GM19035 (cell line): ENCODE measurements around the gene CDC42SE2.
A peak's percentile ranks its signal among the peaks of the same experiment; 100 is the strongest.
"Not testable (repeated sequence)": the region's sequence is repeated elsewhere in the genome, so short reads cannot be mapped to it uniquely, and the experiment has no call there.

Source experiments
- ATAC-seq: cut with Tn5 transposase; IDR thresholded peaks from one replicate; pipeline ENCODE4 v1.9.1; 2021; ENCODE audit not compliant: unreplicated experiment

The CDC42SE2 gene

DNA sequence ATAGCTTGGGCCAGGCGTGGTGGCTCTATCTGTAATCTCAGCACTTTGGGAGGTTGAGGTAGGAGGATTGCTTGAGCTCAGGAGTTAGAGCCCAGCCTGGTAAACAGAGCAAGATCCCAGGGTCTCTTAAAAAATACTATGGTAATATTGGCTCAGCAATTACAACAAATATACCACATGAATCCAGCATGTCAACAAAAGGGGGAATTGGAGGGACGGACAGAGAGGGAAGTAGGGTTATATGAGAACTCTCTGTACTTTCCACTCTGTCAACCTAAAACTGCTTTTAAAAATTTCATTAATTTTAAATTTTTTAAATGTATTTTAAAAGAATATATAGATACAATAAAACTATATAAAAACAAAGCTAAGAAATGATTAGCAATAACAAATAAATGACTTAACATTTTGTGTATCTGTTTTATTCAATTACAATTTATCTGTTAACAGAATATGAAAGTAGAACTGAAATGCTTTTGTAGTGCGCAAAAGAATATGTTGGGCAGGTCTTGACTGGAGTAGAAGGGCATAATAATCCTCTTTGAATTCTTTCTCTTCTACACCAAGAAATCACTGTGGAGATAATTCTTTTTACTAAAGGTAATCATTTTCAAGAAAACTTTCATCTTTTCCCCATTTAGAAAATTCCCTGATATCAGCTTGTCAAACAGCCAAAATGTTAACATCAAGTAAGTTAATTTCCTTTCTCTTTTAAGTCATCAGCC, 12.9 kb upstream of the CDC42SE2 start:
- ATAC-seq = no peak

GRCh38 chr5:131252824-131253171, 11.1 kb upstream of the CDC42SE2 start:
- ATAC-seq = peak; percentile 84

- not testable (repeated sequence) for ATAC-seq
Measured at GRCh38 chr5:131254025-131254424, 9.8 kb upstream of the CDC42SE2 start.

- no peak for ATAC-seq
Measured at GRCh38 chr5:131254741-131255140, 9.1 kb upstream of the CDC42SE2 start.

GRCh38 chr5:131256507-131256823, 7.4 kb upstream of the CDC42SE2 start:
- no peak for ATAC-seq

DNA sequence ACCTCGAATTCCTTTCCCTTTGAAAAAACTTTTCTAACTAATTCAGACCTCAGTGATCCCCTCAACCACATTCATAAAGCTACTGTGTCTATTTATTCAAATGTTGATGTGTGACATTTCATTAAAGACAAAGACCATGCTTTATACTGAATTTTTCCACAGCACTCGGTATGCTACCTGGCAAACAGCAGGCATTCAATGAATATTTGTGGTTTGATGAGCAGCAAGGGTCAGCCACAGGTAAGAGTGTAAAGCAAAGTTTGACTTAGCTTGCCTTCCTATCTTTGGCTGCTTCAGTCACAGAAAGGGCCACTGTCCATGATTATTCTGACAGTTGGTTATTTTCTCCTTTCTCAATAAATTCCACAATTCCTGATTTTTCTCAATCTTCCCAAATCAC, 5.1 kb upstream of the CDC42SE2 start:
- ATAC-seq = no peak

DNA sequence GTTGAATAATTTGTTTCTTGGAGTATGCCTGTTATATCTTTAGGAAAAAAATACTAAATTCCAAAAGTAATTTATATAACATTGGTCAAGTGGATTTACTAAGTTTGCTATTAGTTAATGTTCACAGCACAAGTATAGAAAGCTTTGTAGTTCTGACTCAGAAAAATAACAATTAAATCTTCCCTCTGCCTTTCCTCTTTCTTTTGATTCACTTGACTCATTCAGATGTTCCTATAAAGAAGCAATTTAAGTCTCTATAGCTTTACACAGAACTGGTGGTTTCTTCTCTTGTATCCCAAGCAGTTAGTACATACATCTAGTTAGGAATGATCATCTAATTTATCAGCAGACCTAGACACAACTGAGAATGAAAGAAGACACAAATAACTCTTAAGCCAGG, 4.5 kb upstream of the CDC42SE2 start:
- no peak for ATAC-seq

DNA sequence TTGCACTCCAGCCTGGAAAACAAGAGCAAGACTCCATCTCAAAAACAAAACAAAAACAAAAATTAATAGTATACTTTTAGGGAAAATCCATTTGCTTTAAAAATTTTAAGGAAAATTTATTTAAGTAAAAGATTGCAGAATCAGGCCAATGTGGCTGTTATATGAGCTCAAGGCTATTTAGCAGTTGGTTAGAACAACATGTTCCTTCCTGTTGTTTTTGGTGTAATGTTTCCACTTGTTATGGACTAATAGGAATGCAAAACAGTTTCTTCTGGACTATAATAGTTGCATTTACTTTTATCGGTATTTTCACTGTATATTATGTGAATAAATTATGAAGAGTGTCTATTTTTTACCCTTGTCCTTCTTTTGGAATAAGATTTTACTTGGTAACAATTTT, 3.0 kb upstream of the CDC42SE2 start:
- ATAC-seq = no peak

GRCh38 chr5:131261483-131261882, 2.4 kb upstream of the CDC42SE2 start:
- no peak for ATAC-seq

DNA sequence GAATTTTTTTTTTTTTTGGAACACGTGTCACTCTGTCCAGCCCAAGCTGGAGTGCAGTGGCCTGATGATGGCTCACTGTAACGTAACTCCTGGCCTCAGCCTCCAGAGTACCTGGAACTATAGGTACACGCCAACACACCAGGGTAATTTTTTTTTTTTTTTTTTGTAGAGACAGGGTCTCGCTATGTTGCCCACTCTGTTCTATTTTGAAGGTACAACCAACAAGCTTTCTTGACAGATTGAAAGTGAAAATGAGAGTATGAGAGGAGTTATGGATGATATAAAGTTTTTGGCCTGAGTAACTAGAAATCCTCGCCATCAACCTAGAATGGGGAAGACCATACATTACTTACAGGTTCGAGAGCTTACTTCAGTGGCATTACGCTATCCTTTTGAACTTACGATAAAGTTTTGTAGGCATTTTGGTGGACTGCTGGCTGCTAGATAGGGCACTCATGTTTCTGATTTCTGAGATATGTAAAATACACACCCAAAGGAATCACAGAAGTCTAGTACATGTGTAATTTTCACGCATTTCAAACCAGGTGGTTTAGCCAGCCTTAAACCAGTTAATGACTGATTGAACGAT, 806 bp upstream of the CDC42SE2 start:
- peak; percentile 11 for ATAC-seq

DNA sequence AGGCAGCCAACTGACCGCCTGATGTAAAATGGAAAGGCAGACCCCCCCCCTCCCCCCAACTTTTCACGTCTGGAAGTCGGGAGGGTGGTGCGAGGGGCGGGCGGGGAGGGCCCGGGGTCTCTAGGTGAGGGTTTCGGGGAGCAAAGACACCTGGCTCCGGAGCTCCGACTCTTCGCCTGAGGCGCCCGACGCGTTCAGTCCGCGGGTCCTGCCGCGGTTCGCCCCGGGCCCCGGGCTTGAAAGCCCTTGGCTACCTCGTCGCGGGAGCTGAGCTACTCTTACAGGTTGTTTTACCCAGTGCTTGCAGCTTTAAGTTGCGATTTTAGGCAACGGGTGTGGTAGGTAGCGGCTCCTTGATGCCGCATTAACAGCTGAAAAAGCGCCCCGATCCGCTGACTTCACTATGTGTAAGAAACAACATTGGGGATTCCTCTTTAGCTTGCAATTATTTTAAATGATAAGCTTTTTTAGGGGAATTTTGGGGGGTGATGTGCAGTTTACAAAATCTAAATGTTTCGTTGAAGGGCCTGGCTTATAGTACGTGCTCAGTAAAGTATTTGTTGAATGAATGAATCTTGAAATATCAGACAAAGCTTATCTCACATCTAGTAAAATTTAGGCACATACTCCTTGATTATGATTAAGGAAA, 722 bp downstream of the CDC42SE2 start:
- ATAC-seq = peak; percentile 12

- peak; percentile 13 for ATAC-seq
Measured at GRCh38 chr5:131265311-131265803, 1.5 kb downstream of the CDC42SE2 start.

DNA sequence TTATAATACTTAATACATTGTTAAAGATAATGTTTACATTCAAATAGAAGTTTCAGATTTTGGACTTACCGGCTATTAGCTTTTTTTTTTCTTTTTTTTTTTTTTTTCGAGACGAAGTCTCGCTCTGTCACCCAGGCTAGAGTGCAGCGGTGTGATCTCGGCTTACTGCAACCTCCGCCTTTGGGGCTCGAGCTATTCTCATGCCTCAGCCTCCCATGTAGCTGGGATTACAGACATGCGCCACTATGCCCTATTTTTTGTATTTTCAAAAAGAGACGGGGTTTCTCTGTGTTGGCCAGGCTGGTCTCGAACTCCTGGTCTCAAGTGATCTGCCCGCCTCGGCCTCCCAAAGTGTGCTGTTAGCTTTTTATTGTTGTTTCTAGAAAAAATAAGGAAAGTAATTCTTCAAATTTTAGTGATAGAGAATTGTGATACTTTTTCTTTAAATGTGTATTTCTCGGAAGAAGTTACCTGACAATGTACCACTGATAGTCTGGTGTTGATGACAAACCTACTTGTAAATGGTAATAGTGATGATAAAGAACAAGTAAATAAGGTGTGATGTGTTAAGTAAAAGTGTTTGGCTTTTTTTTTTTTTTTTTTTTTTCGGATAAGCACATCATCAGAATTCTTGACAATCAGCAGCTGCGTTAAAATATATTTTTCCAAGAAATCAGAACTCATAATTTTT, 2.7 kb downstream of the CDC42SE2 start:
- ATAC-seq = no peak

DNA sequence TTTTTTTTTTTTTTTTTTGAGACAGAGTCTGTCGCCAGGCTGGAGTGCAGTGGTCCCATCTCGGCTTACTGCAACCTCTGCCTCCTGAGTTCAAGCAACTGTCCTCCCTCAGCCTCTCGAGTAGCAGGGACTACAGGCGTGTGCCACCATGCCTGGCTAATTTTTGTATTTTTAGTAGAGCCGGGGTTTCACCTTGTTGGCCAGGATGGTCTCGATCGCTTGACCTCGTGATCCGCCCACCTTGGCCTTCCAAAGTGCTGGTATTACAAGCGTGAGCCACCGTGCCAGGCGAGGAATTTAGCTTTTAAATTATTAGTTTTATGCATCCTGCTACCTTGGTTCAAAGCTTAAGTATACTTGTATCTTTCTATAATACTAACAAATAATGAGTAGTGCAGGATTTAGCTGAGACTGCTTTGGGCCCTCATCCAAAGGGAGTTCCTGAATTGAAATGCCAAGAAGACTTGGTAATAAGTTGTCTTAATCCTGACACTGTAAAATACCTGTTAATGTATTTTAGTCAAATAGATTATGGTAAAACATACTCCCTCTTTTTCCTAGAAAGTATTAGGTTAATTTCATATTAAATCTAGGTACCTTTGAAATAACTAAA, 5.0 kb downstream of the CDC42SE2 start:
- ATAC-seq = no peak

DNA sequence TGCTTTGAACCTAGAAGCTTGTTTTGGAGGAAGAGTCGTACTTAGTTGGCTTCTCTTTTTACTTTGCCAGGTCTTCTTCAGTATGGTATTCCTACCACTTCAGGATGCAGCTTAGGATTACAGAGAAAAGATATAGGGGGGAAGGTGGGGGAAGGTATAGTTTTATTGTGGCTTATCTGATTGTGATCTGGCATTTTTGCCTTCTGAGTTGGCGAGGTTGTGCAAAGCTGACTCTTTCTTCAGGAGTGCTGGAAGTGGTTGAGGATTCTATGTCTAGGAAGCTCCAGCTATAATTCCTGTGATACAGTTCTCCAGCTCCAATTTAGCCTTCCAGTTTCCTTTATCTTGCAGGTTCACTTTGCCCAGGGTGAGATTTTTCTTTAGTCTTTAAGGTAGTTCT, 7.0 kb downstream of the CDC42SE2 start:
- no peak for ATAC-seq

DNA sequence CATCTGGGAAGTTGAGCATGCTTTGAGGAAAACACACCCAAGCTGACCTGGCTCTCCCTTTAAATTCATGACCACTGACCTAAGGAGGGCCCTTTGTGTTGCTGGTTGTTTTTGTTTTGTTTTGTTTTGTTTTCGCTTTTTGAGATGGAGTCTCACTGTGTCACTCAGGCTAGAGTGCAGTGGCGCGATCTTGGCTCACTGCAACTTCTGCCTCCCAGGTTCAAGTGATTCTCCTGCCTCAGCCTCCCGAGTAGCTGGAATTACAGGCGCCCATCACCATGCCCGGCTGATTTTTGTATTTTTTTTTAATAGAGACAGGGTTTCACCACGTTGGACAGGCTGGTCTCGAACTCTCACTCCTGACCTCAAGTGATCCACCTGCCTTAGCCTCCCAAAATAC, 8.0 kb downstream of the CDC42SE2 start:
- ATAC-seq = not testable (repeated sequence)

DNA sequence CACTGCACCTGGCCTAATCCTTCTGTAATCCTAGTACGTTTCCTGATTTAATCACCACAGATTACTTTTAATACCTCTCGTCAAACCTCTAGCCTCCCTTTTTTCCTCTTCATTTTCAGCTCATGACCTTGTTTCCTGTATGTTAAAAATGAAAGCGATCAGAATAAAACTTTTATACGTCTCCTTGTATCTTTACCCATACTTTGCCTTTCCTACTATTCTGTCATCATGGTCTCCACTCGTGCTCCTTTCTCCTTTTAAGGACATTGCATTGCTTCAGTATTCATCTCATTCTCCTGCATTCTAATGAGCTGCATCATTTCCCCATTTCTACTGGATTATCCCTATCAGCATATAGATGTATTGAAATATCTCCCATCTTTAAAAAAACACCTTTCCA, 8.5 kb downstream of the CDC42SE2 start:
- no peak for ATAC-seq

GRCh38 chr5:131272724-131273123, 8.9 kb downstream of the CDC42SE2 start:
- no peak for ATAC-seq

- ATAC-seq = no peak
Measured at GRCh38 chr5:131274326-131275063, 10.6 kb downstream of the CDC42SE2 start.

- no peak for ATAC-seq
Measured at GRCh38 chr5:131276072-131276471, 12.2 kb downstream of the CDC42SE2 start.

GRCh38 chr5:131277447-131277846, 13.6 kb downstream of the CDC42SE2 start:
- ATAC-seq = no peak
